Tongue (tissue), 3 donors: Measurements from ENCODE around the gene MMP24. TPM values are rescaled to one million over a fixed set of nuclear protein-coding genes. Genes with fewer than 3 reads are reported as not detected.
A peak's percentile ranks its signal among the peaks of the same experiment; 100 is the strongest.
"Not testable (repeated sequence)": the region's sequence is repeated elsewhere in the genome, so short reads cannot be mapped to it uniquely, and the experiment has no call there.

Experiments
- DNase-seq: peaks from one replicate; pipeline ENCODE4 v3.0.0-alpha.2; 2015
- small RNA-seq: library from RNA; depleted of rRNA; stranded (forward); fragments of <200 nt; gene quantifications from one replicate; pipeline ENCODE3, GENCODE V24; 2014; ENCODE audit warnings: low replicate concordance
- total RNA-seq: library from RNA; depleted of rRNA; stranded (reverse); fragments of >200 nt; gene quantifications from one replicate; pipeline ENCODE4 v1.2.3, GENCODE V29; 2014

The MMP24 gene
- total RNA-seq, 1 donor from 2014 or later, result 0.10 TPM

DNA sequence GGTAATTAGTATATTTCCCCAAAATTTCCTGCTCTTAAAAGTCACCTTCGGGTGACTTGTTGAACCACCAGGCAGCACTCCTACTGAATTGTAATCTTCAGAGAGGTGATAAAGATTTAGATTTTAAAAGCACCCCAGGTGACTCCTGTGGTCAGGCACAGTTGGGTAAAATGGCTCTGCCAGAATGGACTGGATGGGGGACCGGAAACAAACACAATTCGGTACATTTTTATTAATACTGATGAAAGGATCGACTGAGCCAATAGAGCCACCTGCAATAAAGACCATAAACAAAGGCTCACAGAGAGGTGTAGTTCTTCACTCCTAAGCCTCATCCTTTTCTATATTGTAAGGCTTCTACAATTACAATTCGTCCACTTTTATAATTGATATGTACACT, 85.3 kb downstream of the MMP24 start:
- DNase-seq, result no peak

DNA sequence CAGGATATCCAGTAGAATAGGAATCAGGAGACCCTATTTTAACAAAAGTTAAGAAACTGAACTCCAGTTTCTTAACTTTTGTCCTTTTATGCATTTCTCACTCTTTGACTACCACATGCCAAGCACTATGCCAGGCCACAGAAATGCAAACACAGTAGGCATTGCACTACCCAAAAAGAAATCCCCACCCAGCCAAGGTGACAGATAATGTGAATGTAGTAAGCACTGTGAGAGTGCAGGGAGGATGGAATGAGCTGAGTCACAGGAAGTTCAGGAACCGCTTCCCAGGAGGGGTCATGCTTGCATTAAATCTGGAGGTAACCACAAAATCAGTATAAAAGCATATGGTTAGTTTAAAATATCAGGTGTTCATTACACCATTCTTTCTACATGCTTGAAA, 85.8 kb downstream of the MMP24 start:
- DNase-seq, result no peak

DNA sequence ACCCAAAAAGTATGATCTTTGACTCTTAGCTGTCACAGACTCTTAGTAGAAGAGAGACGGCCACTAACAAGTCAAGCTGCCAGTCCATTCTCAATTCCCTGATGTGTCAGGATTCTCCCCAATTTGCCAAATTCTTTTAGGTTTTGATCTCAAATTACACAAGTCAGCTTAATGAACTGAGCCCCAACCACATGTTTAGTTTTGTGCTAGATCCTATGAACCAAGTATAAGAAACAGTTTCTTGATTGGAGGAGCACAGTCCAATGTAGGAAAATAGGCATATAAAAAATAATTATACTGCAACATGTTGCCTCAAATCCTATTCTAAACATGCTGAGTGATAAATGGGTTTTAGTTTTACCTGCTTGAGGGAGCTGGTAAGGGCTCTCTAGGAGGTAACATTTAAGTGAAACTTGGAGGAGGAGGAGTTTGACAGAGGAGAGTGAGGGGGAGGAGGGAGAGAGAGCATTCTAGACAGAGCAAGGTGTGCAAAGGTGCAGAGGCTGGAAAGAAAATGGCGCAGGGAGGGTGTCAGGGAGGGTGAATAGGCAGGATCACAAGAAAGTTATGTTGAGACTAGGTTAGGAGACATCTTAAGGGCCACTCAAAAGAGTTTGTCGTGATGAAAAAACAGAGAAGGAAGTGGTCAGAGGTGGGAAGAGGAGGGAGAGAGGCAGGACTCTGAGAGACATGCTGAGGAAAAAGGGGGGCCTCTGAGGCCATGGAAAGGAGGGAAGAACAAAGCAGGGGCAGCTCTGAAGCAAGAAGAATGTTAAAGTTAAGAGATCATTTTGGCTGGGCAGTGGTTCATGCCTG, 88.5 kb downstream of the MMP24 start:
- DNase-seq, result no peak

DNA sequence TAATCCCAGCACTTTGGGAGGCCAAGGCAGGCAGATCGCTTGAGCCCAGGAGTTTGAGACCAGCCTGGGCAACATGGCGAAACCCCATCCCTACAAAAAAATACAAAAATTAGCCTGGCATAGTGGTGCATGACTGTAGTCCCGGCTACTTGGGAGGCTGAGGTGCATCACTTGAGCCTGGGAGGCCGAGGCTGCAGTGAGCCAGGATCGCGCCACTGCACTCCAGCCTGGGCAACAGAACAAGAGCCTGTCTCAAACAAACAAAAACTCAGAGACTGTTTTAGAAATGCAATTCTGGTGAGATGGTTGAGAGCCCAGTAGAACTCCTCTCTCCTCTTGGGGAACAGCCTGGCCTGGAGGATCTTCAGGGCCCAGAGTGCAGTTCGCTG, 89.1 kb downstream of the MMP24 start:
- DNase-seq, result not testable (repeated sequence)

DNA sequence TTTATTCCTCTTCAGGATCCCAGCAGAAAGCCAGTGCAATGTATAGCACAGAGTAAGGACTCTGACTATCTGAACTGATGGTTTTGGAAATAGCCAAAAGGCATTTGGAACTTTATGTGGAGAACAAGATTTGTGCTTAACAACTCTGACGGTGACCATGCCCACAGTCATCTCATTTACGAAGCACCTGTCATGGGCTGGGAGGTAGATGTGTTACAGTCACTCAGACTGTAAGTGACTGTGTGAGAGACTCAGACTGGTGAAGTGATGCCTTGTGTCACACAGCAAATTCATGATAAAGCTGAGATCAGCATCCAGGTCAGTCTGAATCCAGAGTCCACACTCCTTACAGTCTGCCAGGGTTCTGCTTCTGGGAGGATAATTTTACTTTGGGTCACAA, 89.6 kb downstream of the MMP24 start:
- no peak for DNase-seq

DNA sequence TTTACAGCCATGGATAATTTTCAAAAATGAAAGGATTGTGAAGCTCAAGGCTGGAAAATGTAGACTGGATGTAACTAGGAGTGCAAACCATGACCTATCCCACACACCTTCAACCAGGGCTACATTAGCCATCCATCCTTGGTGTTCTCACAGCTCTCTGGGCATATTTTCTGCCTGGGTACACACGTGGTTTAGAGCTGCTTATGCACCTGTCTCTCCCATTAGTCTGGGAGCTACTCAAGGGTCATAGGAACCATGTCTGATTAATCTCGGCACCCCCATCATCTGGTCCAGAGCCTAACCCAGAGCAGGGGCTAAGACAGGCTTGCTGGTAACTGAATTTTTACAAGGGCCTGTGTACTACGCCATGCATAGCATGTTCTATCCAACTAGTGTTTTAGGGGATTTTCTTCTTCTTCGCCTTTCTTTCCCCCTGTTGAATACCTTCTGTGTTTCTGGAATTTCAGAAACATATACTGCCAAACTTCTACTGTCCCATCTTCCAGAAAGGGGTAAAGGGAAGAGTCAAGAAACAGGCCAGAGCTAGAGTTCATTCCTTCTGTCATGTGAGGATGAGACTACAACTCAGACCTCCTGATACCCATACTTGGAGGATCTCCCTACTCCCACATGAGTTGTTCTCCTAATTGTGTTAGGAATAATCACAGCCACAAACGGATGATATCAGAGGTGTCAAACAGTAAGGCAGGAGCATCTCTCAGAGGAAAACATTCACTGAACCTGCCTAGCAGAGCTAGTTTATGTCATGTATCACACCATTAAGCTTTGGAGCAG, 91.1 kb downstream of the MMP24 start:
- no peak for DNase-seq

DNA sequence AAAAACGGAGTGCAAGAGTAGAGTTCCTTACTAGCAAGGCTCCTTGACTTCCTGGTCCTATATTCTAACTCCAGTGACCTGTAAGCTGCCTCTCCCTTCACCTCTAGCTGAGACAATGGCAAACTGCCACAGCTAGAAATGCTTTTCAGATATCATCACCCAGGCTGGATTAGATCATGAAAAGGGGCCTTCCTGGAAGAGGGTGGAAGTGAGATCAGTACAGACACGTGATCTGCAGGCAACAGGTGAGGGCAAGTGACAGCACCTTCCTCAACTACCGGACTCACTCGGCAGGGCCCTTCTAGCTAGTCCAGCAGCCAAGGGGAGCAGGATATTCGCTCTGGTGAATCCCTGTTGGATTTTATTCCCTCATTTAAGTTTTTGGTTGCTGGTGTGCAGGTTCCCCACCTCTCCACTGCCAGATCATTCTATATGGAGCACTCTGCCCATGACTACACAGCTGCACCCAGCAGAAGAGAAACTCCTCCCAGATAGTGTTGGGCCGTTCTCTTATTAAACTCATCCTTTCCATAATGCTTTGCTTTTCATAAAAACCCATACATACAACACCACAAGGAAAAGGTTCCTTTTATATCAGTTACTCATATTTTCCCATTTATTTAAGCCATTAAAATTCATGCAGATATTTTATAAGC, 92.1 kb downstream of the MMP24 start:
- DNase-seq, result peak; percentile 61

DNA sequence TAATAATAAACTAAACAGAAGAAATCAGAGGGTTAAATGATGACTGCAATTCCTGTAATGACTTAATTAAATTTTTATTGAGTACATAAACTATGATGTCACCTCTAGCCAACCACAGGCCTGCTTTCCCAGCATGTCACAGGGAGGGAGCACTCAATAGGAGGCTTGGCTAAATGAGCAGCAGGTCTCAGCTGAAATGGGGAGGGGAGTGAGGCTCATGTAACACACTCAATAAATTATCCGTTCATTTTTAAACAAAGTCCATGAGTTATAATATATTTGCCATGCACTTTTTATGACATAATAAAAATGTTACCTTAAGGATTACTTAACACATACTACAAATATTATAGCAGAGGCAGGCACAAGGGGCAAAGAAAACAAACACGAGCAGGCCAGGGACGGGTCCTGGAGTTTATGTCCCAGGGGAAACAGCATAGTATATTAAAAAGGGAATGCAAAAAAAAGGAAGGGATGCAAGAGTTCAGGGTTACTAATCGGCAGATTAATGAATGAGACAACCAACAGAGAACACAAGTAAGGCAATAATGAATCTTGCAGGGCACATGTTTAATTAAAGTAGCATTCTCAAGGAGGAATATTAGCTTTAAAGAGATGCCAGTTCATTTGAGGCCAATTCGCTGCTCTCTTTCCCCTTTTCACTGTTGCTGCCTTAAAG, 92.8 kb downstream of the MMP24 start:
- no peak for DNase-seq

DNA sequence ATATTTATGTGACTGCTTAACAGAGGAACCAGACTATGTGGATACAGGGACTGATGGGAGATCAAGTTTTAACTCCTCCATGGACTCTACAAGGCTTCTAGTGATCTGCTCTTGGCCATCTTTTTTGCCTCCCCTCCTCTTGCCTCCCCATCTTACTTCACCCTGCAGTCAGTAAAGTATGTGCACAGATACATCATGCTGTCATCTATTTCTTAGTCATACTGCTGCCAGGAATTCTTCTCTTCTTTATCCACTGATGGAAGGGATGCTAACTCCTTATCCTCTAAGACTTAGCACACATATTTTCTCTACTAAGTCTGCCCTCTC, 93.3 kb downstream of the MMP24 start:
- no peak for DNase-seq

DNA sequence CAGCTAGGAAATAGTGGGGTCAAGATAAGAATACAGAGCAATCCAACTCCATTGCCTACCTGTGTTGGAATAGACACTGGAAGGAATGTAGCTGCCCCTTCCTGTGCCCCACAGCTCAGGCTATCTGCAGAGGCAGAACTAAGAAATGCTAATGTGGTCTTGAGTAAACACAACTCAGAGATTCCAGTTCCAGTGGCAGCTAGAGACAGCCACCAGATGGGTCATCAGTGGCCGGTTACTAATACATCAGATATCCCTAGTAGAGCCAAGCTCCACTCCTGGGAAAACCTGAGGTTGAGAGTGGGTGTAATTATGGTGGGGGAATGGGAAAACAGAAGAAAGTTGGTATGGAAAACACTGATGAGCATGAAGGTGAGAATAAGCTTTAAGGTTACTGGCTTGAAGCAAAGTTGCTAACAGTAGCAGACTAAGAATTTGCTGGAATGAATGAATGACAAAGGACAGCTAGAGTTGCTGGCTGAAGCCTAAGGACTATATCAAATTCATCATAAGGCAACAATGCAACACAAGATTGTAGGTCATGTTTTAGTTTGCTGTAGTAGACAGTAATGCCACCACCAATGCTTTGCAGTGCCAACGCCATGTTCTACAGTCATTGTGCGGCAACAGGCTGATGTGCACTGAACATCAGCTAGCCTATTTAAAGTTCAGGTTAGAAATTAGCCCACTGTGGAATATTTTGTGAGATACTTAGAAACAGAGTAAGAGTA, 94.1 kb downstream of the MMP24 start:
- no peak for DNase-seq

DNA sequence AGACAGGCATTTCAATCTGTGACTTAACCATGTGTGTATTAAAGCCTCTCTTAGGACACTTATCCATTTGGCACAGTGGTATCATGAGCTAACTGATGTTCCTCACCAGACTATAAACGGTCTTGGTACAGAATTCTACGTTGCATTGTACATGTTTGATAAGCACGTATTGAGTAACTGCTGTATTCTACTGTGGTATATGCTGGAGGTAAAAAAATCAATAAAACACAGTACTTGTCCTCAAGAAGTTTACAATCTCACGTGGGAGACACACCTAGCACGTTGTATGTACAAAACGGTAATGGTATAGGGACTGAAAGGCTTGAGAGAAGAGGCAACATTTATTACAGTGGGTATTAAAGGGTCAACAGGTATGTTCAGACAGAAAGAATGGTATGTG, 98.9 kb downstream of the MMP24 start:
- DNase-seq, result no peak

DNA sequence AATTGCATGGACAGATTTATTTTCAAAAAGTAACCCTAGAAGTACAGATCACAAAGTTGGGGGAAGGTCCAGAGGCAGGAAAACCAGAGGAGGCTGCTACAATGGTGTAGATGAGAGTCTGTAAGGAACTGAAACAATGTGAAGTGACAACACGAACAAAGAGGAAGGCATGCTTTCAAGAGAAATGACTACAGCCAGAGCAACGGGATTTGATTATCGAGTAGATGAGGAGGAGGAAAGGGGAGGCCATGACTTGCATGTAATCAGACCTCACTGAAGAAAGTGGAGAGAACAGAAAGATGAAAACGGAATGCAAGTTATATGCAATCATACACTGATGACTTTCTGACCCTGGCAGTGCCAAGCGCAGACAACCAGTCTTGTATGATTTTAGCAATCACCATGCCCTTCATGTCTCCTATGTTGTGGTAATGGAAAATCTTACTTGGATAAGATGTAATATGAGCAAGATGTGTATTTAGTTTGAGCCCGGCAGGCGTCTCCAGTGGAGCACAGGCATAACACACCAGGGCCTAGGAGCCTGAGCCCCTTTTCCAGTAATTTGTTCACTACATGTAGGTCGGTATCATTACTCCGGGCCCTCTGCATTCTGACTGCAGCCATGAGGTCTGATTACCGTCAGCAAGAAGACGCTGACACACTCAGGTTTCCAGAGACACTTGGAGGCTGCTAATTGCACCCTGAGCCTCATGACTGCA, 99.7 kb downstream of the MMP24 start:
- no peak for DNase-seq

Small RNAs within 50 kb of the gene (small RNA-seq; reads per million reads assigned to genes)
- gene MT1P3 (not detected), gene RNA5SP483 (not detected)

Other genes starting within 250 kb of the MMP24 start
- gene TRPC4AP, start 133.9 kb upstream of the MMP24 start, total RNA-seq, result 64.0 TPM
- gene EDEM2, start 79.4 kb upstream of the MMP24 start, total RNA-seq, result 13.6 TPM
- gene PROCR, start 54.6 kb upstream of the MMP24 start, total RNA-seq, result 15.3 TPM
- 7.6 TPM for gene MMP24OS, start 51.4 kb downstream of the MMP24 start, total RNA-seq
- gene EIF6, start 58.1 kb downstream of the MMP24 start, total RNA-seq, result 42.5 TPM
- 2.2 TPM for gene FAM83C, start 65.7 kb downstream of the MMP24 start, total RNA-seq
- gene UQCC1, start 185.3 kb downstream of the MMP24 start, total RNA-seq, result 58.6 TPM
- 0.92 TPM for gene GDF5, start 211.5 kb downstream of the MMP24 start, total RNA-seq
- 37.1 TPM for gene CEP250, start 228.9 kb downstream of the MMP24 start, total RNA-seq